ENCODE results near the gene DPH6. TPM values are rescaled to one million over a fixed set of nuclear protein-coding genes. Genes with fewer than 3 reads are reported as not detected.
"Not testable (repeated sequence)": the region's sequence is repeated elsewhere in the genome, so short reads cannot be mapped to it uniquely, and the experiment has no call there.

DPH6 gene, protein sequence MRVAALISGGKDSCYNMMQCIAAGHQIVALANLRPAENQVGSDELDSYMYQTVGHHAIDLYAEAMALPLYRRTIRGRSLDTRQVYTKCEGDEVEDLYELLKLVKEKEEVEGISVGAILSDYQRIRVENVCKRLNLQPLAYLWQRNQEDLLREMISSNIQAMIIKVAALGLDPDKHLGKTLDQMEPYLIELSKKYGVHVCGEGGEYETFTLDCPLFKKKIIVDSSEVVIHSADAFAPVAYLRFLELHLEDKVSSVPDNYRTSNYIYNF
- 10 to 100 TPM; 20.0 to 20.5 TPM for total RNA-seq

DNA sequence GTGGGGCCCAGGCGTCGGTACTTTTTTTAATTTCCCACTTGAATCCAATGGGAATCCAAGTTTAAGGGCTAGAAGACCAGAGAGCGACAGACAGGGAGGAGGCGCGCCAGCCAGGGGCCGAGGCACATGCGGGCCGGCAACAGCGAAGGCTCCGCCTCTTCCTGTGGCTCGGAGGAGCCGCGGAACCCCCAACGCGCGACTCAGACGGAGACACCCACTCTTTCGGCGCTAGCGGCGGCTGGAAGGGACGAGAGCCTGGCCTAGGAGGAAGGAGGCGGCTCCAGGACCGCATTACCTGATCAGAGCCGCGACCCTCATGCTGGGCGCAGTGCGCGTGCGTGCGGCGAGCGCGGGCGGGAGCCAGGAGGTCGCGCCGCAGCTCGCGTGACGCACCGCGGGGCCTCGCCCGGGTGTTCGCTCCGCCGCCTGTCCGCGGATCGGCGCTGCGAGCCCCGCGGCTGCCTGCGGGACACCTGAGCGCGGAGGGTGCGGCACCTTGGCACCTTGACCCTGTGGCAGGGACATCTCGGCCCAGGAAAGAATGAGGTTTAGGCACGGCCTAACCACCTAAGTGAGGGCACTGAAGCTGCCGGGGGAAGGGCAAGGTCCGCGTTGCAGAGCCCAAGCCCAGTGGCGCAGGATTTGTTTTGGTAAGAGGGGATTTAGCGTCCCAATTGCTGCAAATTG is at the start of gene DPH6:
TSS of gene DPH6 (minus strand) at position 342 of the 687 bp plus-strand sequence. CDS start at position 318, 24 bp downstream.
- H3K27ac Mint-ChIP-seq, result peak within 1 kb of the TSS; percentile 97
- intact Hi-C loops (cut with micrococcal nuclease), result loop anchor here (1.0 to 10.0 kb wide), 6 partner anchors 126 to 1559 kb away; partner anchors contain the start of genes AVEN, CDIN1, EMC7 and MEIS2
- no peaks in the 10 kb centered on the region for H3K36me3 Mint-ChIP-seq (ENCODE audit: low read depth)
- DNase-seq, result peak; percentile 77
- H3K27me3 Mint-ChIP-seq (ENCODE audit: low read depth), result no peaks in the 10 kb centered on the region
- H3K4me3 Mint-ChIP-seq, result peak within 1 kb of the TSS; percentile 98
- peaks cover 28% of the 10 kb centered on the region for H3K4me1 Mint-ChIP-seq (ENCODE audit: low read depth)
- CTCF ChIA-PET, result no interaction called here
- H3K9me3 Mint-ChIP-seq, result no peaks in the 10 kb centered on the region

DNA sequence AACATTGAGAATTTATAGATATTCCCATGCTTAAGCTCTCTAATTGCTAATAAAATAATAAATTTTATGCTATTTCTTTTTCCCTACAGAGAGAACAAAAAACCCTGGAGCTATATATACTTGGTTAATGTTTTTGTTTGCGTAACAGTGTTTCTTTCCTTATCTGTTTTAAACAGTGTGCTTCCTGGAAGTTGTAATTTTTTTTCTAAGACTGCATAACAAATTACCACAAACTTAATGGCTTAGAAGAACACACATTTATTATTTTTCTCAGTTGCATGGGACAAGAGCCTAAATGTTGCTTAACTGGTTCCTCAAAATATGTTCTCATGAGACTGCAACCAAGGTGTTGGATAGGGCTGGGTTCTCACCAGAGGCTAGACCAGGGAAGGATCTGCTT is 49.7 kb upstream of the DPH6 start:
- Mint-ChIP-seq H3K9me3 (peaks cover 6% of the 10 kb centered on the region), H3K27ac (no peak overlapping the region), H3K4me3 (no peak overlapping the region), H3K36me3 (ENCODE audit: low read depth) (no peaks in the 10 kb centered on the region), H3K27me3 (ENCODE audit: low read depth) (peaks cover 12% of the 10 kb centered on the region), H3K4me1 (ENCODE audit: low read depth) (no peaks in the 10 kb centered on the region)
- CTCF ChIA-PET, result no interaction called here
- no peak for DNase-seq
- intact Hi-C loops (cut with micrococcal nuclease), result no loop called here

DNA sequence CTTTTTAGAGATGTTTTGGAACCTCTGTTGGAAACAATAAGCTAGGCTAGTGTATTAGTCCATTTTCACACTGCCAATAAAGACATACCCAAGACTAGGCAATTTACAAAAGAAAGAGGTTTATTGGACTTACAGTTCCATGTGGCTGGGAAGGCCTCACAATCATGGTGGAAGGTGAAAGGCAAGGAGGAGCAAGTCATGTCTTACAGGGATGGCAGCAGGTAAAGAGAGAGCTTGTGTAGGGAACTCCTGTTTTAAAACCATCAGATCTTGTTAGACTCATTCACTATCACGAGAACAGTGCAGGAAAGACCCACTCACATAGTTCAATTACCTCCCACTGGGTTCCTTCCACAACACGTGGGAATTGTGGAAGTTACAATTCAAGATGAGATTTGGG is 46.0 kb upstream of the DPH6 start:
- H3K27ac Mint-ChIP-seq; H3K9me3 Mint-ChIP-seq; DNase-seq; CTCF ChIA-PET; intact Hi-C loops (cut with micrococcal nuclease); H3K36me3 Mint-ChIP-seq (ENCODE audit: low read depth); H3K4me3 Mint-ChIP-seq; H3K4me1 Mint-ChIP-seq (ENCODE audit: low read depth): not testable (repeated sequence)
- H3K27me3 Mint-ChIP-seq (ENCODE audit: low read depth), result peaks cover 11% of the 10 kb centered on the region

DNA sequence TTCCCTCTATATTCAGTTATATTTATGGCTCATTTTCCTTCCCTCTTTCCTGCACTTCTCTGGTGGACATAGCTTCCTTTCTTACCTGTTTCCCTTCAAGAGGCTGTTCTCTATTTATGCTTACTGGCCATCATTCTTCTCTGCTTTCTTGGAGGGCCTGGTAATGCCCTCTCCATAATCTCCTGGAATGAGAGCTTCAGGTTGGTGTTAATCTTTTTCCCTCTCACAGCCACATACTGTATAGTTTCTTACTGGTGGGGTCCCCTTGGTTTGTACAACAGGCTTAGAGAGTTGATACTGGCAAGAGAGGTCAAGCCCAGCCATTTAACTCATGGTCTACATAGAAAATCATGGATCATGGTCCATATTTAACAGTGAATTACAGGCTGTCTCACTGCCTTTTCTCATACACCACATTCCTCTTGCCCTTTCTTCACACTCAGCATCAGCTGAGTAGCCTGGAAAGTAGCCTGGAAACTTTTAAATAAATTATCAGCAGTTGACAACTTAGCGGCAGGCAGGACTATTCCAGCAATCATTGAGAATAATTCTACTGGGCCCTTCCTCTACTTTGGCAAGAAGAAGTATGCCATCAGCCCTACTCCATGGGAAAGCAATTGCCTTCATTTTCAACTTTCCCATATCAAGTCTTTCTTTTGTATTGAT is 38.0 kb upstream of the DPH6 start:
- intact Hi-C loops (cut with micrococcal nuclease), result no loop called here
- CTCF ChIA-PET, result no interaction called here
- Mint-ChIP-seq H3K4me1 (ENCODE audit: low read depth) (no peaks in the 10 kb centered on the region), H3K36me3 (ENCODE audit: low read depth) (no peaks in the 10 kb centered on the region), H3K9me3 (no peaks in the 10 kb centered on the region), H3K27ac (no peak overlapping the region), H3K4me3 (no peak overlapping the region), H3K27me3 (ENCODE audit: low read depth) (peaks cover 21% of the 10 kb centered on the region)
- no peak for DNase-seq

DNA sequence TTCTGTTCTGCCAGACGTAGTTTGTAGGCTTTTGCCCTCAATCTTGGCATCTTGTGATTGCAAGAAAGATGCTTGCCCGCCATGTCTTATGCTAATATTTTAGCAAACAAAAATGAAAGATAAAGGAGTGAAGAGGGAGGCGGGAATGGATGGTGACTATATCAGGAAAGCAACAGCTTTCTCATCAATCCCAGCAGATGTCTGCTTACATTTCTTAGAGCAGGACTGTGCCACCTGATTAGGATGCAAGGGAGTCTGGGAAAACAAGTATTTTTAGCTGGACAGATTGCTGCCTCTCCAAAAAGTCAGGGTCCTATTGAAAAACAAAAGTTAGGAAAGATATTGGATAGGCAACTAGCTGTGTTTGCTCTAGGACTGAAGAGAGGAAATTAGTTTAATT is 34.6 kb upstream of the DPH6 start:
- Mint-ChIP-seq H3K4me1 (ENCODE audit: low read depth) (no peaks in the 10 kb centered on the region), H3K27ac (no peak overlapping the region), H3K9me3 (no peaks in the 10 kb centered on the region), H3K4me3 (no peak overlapping the region), H3K27me3 (ENCODE audit: low read depth) (peaks cover 18% of the 10 kb centered on the region), H3K36me3 (ENCODE audit: low read depth) (no peaks in the 10 kb centered on the region)
- intact Hi-C loops (cut with micrococcal nuclease), result no loop called here
- no peak for DNase-seq
- CTCF ChIA-PET, result no interaction called here

DNA sequence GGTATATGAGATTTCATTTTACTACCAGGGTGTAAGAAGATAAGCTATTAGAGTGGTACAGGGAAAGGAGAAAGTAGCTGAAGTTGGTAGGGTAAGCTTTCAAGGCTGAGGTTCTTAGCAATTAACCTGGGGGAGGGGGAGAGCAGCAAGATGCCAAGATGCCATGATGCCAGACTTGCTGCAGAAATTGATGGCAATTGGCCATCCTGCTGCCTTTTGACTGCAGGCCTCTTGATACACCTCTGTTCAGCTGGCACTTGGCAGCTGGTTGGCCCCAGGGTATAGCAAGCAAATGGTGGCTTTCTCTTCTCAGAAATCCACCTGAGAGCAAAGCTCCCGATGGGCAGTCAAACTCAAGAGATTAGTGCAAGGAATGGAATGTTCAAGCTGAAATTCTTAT is 21.4 kb upstream of the DPH6 start:
- H3K9me3 Mint-ChIP-seq, result no peaks in the 10 kb centered on the region
- intact Hi-C loops (cut with micrococcal nuclease), result no loop called here
- no peaks in the 10 kb centered on the region for H3K36me3 Mint-ChIP-seq (ENCODE audit: low read depth)
- H3K4me1 Mint-ChIP-seq (ENCODE audit: low read depth), result no peaks in the 10 kb centered on the region
- no peak for DNase-seq
- H3K4me3 Mint-ChIP-seq, result no peak overlapping the region
- H3K27ac Mint-ChIP-seq, result no peak overlapping the region
- peaks cover 6% of the 10 kb centered on the region for H3K27me3 Mint-ChIP-seq (ENCODE audit: low read depth)
- CTCF ChIA-PET, result no interaction called here

DNA sequence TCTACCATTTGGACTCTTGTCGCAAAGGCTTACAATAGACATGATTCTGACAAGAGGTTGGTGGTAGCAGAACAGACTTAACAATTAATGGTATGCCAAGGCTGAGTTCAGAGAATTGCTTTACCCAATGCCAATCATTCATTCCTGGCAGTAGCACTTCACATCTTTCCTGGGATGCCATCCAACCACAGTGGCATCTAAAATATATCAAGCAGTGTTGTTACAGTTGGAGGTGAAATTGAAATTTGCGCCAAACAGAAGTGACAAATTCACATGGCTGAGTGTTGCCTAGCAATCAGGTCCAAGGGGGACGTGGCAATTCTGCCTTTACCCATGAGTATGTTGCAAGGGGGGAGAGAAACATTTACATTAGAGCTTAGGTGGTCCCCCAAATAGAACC is 21.0 kb upstream of the DPH6 start:
- intact Hi-C loops (cut with micrococcal nuclease), result no loop called here
- H3K27ac Mint-ChIP-seq, result no peak overlapping the region

DNA sequence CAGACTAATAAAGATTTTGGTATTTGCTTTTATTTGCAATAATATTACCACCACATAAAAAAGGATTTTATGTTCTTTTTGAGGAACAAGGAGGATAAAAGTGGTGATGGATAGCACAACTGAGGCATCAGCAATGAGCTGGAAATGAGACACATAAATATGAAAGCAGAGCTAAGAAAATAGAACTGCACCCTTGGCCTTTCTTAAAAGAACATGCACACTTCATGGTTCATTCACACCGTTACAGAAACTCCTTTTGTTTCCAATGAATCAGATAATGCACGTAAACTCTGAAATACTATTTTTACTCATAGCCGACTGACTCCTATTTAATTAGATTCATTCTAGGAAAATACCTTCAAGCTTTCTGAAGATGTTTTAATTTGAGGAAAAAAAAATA is 19.9 kb upstream of the DPH6 start:
- no peak overlapping the region for H3K4me3 Mint-ChIP-seq
- CTCF ChIA-PET, result no interaction called here
- no peaks in the 10 kb centered on the region for H3K9me3 Mint-ChIP-seq
- peaks cover 3% of the 10 kb centered on the region for H3K27me3 Mint-ChIP-seq (ENCODE audit: low read depth)
- no peak overlapping the region for H3K27ac Mint-ChIP-seq
- H3K36me3 Mint-ChIP-seq (ENCODE audit: low read depth), result no peaks in the 10 kb centered on the region
- intact Hi-C loops (cut with micrococcal nuclease), result no loop called here
- DNase-seq, result no peak
- H3K4me1 Mint-ChIP-seq (ENCODE audit: low read depth), result no peaks in the 10 kb centered on the region

More for the DNA sequence above, 21.0 kb upstream of the DPH6 start:
- H3K36me3 Mint-ChIP-seq (ENCODE audit: low read depth), result no peaks in the 10 kb centered on the region
- peaks cover 6% of the 10 kb centered on the region for H3K27me3 Mint-ChIP-seq (ENCODE audit: low read depth)
- no peaks in the 10 kb centered on the region for H3K4me1 Mint-ChIP-seq (ENCODE audit: low read depth)
- H3K9me3 Mint-ChIP-seq, result no peaks in the 10 kb centered on the region
- H3K4me3 Mint-ChIP-seq, result no peak overlapping the region
- no peak for DNase-seq
- CTCF ChIA-PET, result no interaction called here

DNA sequence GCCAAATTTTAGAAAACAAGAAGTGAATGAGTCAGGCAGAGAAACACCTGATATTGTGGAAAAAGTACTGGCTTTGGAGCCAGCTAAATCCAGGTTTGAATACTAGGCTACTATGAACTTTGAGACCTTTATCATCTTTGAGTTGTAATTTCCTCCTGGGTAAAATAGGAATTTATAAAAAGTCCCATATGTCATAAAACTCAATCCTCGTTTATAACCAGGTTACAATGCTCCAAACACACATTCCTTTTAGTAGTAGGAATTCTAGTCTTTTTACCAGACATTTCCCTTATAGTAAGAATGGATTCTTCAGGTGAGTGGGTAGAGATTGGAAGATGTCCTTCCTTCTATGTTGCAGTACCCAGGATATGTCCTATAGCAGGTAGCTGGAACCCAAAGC is 16.7 kb upstream of the DPH6 start:
- intact Hi-C loops (cut with micrococcal nuclease), result no loop called here
- no peak for DNase-seq
- Mint-ChIP-seq H3K9me3 (no peaks in the 10 kb centered on the region), H3K4me1 (ENCODE audit: low read depth) (no peaks in the 10 kb centered on the region), H3K36me3 (ENCODE audit: low read depth) (no peaks in the 10 kb centered on the region), H3K4me3 (no peak overlapping the region), H3K27ac (no peak overlapping the region), H3K27me3 (ENCODE audit: low read depth) (no peaks in the 10 kb centered on the region)
- CTCF ChIA-PET, result no interaction called here

DNA sequence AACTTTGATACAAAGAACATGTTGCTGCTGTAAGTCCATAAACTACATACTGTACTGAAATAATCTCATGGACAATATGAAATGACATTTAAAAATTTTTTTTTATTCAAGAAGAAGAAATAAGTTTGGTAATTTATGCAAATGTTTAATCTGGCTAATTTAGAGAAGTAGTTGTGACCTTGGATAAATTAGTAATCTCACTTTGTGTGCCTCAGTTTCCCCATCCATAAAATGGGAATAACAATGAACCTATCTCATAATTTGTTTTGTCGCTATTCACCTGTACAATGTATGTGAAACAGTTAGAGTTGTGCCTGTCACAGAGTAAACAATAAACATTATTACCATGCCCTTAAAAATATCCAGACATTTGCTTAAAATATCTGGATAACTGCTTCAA is 15.3 kb upstream of the DPH6 start:
- CTCF ChIA-PET, result no interaction called here

DNA sequence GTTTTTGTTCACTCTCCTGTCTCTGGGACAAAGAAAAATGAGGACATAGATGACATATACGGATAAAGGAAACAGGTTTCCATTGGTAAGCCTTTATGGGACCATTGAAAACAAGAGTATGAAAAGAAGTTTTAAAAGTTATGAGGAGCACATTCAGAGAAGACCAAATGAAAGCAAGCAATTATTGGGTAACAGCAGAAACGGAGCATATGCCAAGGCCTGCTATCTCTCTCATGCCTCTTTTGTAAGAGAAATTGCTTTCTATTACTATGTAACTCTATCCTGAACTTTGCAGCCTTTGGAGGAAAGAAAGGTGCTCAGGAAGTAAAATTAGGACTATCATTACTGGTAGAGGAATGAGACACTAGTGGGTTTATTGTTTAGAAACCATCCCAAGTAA is 14.9 kb upstream of the DPH6 start:
- Mint-ChIP-seq H3K27me3 (ENCODE audit: low read depth) (no peaks in the 10 kb centered on the region), H3K4me3 (no peak overlapping the region), H3K27ac (no peak overlapping the region), H3K36me3 (ENCODE audit: low read depth) (no peaks in the 10 kb centered on the region), H3K9me3 (no peaks in the 10 kb centered on the region), H3K4me1 (ENCODE audit: low read depth) (no peaks in the 10 kb centered on the region)
- CTCF ChIA-PET, result no interaction called here
- DNase-seq, result no peak
- intact Hi-C loops (cut with micrococcal nuclease), result no loop called here

More for the DNA sequence above, 15.3 kb upstream of the DPH6 start:
- Mint-ChIP-seq H3K4me3 (no peak overlapping the region), H3K4me1 (ENCODE audit: low read depth) (no peaks in the 10 kb centered on the region), H3K27me3 (ENCODE audit: low read depth) (no peaks in the 10 kb centered on the region), H3K9me3 (no peaks in the 10 kb centered on the region), H3K36me3 (ENCODE audit: low read depth) (no peaks in the 10 kb centered on the region), H3K27ac (no peak overlapping the region)
- DNase-seq, result no peak
- intact Hi-C loops (cut with micrococcal nuclease), result no loop called here

DNA sequence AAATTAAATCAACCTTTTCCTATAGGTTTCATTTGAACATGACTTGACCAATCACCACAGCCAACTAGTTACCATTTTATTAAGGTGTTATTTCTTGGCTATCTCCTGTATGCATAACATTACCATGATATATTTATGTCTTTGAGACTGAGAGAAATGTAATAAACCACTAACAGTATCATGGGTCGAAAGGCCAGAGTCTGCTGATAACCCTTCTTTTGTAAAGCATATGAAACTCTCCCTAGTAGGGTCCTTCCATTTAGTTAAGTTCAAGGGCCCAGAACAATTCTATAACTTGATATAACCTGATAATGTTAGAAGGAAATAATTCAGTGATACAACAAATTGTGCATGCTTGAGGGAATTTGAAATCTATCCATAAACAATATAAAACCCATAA is 14.3 kb upstream of the DPH6 start:
- no peaks in the 10 kb centered on the region for H3K27me3 Mint-ChIP-seq (ENCODE audit: low read depth)
- H3K36me3 Mint-ChIP-seq (ENCODE audit: low read depth), result no peaks in the 10 kb centered on the region
- no peak overlapping the region for H3K4me3 Mint-ChIP-seq
- H3K27ac Mint-ChIP-seq, result no peak overlapping the region
- no peaks in the 10 kb centered on the region for H3K4me1 Mint-ChIP-seq (ENCODE audit: low read depth)
- no peak for DNase-seq
- H3K9me3 Mint-ChIP-seq, result no peaks in the 10 kb centered on the region
- CTCF ChIA-PET, result no interaction called here
- intact Hi-C loops (cut with micrococcal nuclease), result no loop called here

DNA sequence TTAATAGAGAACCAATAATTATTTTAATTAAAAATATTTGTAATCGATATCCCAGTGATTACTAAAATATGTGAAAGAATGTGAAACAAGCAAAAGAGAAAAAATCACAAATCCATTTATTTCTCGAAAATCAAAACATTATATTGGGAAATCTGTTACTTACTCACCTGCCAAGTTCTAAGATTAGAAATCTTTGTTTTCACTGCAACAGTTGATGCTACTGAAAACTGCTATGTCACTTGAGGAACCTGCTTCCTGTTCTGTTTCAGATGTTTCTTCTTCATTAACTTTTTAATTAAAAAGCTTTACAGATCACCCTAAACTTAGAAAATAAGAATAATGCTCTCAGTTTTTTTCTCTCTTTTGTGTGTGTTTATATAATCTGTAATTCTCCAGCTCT is 13.7 kb upstream of the DPH6 start:
- H3K4me3 Mint-ChIP-seq, result no peak overlapping the region
- H3K9me3 Mint-ChIP-seq, result no peaks in the 10 kb centered on the region
- no peak overlapping the region for H3K27ac Mint-ChIP-seq
- CTCF ChIA-PET, result no interaction called here
- H3K27me3 Mint-ChIP-seq (ENCODE audit: low read depth), result no peaks in the 10 kb centered on the region
- no peaks in the 10 kb centered on the region for H3K36me3 Mint-ChIP-seq (ENCODE audit: low read depth)
- H3K4me1 Mint-ChIP-seq (ENCODE audit: low read depth), result no peaks in the 10 kb centered on the region
- DNase-seq, result no peak
- intact Hi-C loops (cut with micrococcal nuclease), result no loop called here
